Activated T-cell treated with anti-CD3 and anti-CD28 coated beads, Interleukin-2, amount 50 U/mL, for 48 hours (primary cell): ENCODE measurements around the gene RAD9B.
"Not testable (repeated sequence)": the region's sequence is repeated elsewhere in the genome, so short reads cannot be mapped to it uniquely, and the experiment has no call there.

Experiments
- DNase-seq, 2 experiments: peaks; one replicate each; pipeline ENCODE4 v3.0.0-alpha.2; 2020

The RAD9B gene

DNA sequence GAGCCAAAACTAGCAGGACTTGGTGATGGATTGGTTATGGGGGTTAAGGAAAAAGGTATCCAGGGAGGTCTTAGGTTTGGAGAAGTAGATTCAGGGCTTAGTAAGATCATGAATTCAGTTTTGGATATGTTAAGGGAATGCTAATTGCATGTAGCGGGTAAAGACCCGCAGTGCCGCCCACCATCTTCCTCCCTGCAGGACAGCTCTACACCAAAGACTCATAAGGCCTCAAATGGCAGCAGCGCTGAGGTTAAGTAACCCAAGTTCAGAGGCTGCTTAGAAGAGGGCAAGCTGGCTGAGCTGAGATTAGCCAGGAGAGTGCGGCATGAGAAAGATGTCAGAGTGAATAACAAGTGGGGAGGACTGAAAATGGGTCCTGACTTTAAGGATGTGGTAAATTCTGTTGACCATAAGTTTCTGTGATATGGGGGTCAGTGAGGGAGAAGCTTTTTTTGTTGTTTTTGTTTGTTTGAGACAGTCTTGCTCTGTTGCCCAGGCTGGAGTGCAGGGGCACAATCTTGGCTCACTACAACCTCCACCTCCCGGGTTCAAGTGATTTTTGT lies 26.2 kb downstream of the RAD9B start:
- no peak for DNase-seq

DNA sequence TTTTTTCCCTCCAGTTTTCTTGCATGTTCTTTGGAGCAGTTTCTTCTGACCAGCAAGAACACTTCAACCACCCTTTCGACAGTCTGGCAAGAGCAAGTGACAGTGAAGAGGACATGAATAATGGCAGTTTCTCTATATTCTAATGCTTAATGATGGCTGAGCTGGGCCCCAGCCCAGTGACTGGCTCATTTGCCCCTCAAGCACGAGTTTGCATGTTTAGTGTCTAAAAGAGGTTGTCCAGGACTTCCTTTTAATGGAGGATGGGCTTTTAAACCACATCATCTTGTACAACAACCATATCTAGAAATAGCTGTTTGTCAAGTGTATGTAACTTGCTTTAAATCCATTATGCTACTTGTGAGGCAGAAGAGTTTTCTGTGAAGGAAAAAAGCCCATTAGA lies 28.4 kb downstream of the RAD9B start:
- no peak for DNase-seq

DNA sequence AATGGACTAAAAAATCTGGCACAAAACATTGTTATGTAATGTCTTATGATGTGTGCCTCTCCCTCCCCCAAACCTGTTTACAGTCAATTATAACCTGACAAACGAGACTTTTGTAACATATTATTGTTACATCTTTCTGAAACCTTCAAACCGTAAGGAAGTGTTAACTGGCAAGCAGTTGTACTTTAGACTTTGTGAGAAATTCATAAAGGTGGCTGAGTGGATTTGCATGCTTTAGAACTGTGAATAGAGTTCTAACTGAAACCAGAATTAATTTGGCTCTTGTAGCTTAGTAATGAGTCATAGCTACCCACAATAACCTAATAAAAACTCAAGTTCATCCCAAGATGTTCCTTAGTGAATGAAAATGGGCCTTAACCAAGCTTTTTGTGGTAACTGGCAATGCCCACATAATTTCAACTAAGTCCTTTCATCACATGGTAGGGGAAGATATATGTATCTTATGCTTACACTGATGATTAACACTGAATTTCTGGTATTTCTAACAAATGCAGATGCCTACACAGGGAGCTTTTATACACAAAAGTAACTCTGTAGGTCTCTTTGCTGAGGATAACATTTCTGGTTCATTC lies 29.7 kb downstream of the RAD9B start:
- no peak for DNase-seq

DNA sequence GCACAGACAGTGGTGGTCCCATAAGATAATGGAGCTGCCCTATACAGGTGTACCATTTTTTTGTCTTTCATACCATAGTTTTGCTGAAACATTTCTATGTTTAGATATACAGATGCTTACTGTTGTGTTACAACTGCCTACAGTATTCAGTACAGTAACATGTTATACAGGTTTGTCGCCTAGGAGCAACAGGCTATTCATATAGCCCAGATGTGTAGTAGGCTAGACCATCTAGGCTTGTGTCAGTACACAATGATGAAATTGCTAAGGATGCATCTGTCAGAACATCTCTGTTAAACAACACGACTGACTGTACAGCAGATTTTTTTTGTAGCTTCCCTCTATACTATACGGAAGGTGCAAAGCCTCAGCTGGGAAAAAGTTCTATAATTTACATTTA lies 30.5 kb downstream of the RAD9B start:
- DNase-seq, result no peak

DNA sequence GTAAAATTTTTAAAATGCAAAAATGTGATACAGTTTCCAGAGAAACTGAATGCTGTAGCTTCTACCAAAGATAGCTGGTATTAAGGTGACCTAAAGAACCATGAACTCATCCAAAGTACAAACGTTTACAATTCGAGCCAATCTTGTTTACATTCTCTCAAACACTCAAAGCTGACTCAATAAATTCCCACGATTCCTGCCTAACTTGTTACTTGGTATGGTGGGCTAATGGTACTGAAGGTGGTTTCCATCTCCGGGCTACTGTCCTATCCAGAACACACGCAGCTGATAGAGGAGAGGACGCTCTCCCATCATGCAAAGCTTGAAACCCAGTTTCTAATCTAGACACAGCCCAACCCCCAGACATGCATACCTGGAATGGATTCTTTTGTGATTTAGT lies 31.5 kb downstream of the RAD9B start:
- no peak for DNase-seq

DNA sequence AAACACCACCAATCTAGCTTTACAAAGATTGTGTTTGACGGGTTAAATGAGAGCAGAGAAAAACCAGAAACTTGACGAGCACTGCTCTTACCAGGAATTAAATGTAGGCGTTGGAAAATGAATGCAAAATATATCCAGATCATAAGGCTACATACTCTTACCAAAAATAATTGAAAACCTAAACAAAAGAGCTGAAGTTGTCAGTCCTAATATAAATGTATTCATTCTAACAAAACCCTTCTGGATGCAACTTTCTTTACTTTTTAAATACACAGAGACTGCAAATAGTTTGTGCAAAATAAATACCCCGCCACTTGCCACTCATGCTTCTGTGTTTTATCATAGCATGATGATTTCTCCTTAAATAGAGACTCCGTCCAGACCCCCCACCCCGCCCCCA lies 32.7 kb downstream of the RAD9B start:
- no peak for DNase-seq

DNA sequence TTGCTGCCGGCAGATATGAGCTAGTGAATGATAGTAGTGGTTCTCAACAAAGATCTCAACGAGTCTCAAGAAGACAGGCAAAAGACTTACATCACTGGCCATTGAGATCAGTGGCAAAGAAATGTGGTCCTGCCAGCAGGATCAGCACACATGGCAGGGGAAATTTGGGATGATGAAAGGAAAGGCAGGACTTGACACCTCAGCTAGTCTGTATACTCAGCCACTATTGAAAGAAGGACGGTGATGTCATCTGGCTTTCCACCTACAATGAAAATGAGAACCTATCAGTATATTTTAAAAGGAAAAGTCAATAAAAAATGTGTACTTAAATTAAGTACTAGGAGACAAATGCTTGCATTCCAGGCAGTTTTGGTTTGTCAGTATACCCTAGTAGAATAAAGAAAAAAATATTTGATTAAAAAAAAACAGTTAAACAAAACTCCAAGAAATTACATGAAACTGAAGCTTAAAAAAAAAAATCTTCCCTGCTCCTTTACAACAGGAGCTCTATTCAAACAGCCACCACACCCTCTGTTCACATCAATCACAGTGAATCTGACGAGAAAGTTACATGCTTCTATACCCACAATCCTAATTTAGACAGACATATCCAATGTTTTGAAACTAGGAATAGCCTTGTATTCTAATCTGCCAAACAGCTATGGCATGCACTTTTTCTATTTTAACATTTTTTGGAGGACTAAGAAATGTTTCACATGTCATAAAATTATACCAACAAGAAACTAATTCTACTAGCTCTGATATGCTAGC lies 34.9 kb downstream of the RAD9B start:
- DNase-seq, result no peak

DNA sequence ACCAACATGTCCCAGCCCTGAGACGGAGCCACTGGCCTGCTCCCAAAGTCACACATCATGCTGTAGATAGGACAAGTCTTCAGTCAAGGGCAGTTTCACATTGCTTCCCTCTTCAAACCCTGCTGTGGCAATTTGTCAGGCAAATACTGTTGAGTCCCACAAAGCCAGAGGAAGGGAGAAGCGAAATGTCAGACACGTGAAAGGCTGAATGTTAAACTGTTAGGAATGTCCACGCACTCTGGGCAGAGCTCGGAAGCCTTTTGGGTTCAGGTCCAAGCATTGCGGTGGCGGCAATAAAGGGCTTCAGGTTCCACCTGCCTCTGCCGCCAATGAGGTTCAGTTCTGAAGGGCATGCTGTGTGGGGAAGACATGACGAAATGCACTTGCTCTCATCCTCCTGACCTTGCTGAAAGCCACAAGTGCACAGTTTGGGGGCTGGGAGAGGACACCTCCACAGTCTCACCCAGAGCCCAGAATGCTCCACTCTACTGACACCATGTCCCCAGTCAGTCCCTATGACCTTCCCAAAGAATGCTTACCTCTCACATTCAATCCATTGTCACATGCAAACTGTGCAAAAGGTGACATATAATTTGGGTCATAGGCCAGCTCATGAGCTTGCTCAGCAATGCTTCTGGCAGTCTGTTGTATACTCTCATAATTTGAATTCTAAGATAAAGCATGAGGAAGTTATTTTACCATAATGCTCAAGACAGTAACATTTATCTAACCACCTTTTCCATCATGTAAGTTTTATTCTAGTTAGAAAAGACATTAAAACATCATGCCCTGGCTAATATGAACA lies 35.7 kb downstream of the RAD9B start:
- no peak for DNase-seq

DNA sequence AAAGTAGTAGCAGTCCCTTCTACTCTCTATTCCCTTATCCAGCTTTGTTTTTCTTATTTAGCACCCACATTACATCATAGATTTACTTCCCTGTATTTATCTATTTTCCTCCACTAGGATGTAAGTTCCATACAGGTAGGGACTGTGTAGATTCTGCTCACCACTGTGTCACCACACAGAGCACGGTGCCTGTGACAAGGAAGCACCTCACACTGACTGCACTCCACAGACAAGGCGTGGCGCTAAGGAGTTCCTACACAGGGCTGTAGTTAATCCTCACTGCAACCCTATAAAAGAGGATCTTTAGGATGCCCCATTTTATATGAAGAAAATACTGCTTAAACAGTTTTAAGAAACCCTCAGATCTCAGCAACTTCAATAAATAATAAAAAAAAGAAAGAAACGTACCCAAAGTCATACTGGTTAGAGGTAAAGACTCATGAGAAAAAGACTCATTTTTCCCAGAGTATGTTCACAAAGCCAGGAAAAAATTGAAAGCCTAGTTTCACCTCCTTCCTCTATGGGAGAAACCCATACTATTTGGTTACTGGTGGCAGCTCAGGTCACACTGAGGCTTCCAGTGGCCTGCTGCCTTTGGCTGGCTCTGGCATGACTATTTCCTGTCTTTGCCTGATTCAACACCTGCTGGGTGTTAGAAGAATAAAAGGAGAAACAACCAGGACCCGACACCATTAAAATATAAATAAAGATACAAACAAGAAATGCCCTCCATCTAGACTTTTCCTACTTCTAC lies 36.9 kb downstream of the RAD9B start:
- DNase-seq, result no peak

DNA sequence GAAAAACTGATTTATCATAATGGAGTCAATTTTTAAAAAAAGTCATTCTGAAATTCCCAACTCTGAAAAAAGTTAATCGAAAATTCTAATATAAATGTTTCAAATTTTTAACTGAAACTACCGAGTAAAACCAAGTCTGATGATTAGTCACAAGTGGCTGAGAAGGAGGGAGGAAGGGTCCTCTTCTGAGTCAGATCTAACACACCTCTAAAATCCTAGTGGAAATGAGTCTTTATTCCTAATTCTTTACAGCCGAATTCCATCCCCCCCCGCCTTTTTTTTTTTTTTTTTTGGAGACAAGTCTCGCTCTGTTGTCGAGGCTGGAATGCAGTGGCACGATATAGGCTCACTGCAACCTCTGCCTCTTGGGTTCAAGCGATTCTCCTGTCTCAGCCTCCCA lies 37.9 kb downstream of the RAD9B start:
- DNase-seq, result no peak

DNA sequence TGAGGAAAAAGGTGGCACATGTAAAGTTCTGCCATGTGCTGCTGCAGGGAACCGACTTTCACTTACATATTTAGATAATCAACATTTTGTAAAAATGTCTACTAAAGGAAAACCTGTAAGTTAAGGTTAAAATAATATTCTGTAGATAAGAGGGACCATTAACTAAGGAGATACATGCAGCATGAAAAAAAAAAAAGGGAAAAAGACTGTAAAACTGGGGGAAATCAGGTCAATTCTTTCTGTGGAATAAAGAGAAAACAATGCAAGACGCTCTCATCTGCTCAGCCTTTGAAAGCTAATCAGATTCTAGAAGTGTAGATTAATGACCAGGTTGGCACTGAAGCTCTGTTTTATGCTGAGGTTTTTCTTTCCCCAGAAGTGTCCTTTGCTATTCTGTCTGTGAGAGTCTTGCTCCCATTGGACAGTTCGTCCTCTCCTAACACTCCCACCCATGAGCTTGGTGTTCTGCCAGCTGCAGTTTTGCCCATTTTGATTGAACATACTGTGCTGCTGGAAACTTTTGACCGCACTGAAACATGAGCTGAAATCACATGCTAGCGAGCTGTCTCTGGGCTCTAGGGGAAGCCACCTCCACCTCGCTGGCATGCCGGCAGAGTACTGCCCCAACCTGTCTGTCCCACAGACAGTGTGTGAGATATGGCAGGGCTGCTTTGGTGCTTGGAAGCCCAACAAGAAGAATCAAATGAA lies 41.3 kb downstream of the RAD9B start:
- DNase-seq, result no peak

DNA sequence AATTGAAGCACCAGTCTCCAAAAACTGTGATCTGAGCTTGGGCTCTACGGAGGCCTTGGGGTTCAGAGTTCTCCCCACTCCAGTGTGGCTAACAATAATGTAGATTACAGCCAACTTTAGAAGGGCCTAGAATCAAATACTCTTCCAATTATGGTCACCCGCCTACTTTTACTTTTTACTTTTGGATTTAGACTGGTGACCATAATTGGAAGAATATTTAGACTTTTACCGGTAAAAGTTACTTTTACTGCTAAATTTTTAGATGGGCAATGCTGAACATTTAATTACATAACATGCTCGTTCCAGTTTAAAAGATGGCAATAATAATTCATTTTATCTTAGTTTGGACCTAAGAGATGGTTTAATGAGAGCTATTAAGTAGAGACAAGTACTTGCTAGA lies 41.8 kb downstream of the RAD9B start:
- no peak for DNase-seq

DNA sequence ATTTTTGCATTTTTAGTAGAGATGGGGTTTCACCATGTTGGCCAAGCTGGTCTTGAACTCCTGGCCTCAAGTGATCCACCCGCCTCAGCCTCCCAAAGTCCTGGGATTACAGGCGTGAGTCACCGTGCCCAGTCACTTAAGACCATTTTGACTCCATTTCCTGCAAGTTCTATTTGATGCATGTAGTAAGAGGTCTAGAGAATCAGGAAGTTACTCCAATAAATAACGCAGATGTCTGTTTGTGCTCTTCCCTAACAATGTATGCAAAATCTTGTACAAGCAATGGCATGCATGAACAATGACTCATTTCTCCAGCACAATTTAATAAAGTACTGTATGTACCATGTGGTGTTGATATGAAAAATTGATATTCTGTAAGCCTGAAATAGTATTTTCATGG lies 43.1 kb downstream of the RAD9B start:
- not testable (repeated sequence) for DNase-seq

DNA sequence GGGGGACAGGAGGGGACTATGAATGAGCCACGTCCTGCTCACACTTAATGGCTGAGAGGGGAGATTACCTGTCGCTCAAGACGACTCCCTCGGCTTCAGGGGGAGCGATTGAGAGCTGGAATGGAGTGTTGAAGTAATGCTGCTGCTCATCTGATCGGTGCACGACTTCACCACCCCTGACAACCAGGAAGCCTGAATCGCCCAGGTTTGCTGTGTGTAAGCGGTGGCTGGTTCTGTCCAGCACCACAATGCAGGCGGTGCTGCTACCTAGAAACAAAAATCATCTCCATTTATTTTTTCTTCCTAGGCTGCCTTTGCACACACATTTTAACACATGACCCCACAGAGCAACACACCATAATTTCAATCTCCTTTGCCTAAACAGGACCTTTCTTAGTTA lies 43.7 kb downstream of the RAD9B start:
- no peak for DNase-seq

DNA sequence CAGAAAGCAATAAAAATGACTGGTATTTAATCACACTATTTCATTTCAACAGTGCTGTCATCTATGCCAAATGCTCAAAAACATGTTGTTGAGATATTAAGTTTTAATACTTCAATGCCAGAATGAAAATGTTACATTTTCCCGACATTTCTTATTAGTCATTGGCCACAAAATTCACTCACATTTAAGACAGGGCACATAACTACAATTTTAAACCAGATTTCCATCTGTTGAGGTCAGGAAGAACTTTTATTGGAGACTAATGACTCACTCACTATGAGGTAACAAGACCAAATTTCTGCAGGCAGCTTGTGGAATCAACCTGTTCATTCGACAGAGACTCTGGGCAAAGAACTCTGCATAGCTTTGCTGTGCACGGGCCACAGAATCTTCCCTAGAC lies 44.2 kb downstream of the RAD9B start:
- no peak for DNase-seq

DNA sequence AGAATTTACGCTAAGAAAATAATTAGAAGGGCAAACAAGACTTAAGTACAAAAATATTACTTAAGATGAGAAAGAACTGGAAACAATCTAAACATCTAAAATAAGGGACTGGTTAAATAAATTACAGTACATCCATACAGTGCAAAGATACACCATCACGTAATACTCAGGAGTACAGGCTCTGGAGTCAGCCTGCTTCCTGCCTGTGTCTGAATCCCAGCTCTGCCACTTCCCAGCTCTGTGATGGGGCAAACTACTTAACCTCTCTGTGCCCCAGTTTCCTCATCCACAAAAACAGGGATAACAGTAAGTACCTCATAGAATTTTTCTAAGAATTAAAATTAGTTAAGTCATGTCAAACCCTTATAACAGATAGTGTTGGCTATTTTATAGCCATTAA lies 45.0 kb downstream of the RAD9B start:
- no peak for DNase-seq

DNA sequence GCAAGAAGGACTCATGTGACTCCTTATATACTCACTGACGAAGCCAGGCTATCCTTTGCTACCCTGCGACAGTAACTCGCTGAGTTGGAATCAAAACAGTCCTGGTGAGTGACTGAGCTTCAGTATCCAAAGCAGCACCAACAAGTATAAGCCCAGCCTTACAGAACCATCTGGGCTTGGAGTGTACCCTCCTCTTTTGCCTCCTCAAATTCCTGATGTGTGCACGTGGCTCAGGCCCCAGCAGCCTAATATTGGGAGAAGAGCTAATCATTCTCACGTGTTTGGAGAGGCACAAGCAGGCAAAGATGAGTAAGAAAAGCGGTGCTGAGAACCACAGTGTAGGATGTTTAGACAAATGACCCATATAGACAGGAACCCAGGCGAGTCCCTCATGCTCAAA lies 46.5 kb downstream of the RAD9B start:
- no peak for DNase-seq

DNA sequence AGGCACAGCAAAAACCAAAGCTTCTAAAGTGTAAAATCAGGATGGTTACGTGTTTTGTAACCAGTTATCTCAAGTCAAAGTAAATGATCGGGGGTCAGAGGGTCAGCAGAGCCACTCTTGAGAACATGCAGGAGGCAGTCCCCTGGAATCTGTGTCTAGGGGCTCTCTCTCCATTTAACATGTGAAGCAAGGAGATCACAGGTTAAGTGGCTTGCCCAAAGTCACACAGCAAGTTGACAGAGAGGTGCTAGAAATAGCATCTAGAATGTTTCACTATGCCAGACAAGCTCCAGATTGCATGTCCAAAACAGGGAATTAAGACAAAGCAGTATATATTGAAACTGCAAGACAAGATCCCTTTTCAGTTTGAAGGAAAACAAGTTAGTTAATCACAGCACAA lies 47.6 kb downstream of the RAD9B start:
- no peak for DNase-seq

DNA sequence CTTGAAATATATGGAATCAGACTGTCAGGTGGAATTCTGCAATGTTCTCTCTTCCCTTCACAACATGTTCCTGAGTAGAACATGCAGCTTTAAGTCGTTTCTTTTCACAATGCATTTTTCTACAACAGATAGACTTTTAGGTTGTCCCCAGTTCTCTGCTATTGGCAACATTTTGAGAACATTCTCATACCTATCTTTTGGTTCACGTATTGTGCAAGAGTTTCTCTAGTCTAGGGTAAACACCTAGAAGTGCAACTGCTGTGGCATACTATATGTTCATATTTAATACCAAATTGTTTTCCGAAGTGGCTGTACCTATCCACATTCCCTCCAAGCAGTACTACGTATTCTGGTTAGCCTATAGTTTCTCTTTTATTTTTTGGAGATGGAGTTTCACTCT lies 48.9 kb downstream of the RAD9B start:
- DNase-seq, result no peak
